Eye (tissue), 1 donor: ENCODE data around the gene ZNF618.

Source experiments
- DNase-seq: peaks from one replicate; pipeline ENCODE4 v3.0.0-alpha.2; 2015

Gene ZNF618

GRCh38 chr9:113885183-113886025 is 9.3 kb downstream of the ZNF618 start:
- no peak for DNase-seq

GRCh38 chr9:113886026-113886369 is 9.9 kb downstream of the ZNF618 start:
- DNase-seq: no peak

GRCh38 chr9:113886466-113886865 is 10.4 kb downstream of the ZNF618 start:
- no peak for DNase-seq

GRCh38 chr9:113886933-113887332 is 10.8 kb downstream of the ZNF618 start:
- no peak for DNase-seq

GRCh38 chr9:113887436-113887835 is 11.3 kb downstream of the ZNF618 start:
- DNase-seq: no peak

GRCh38 chr9:113888336-113888735 is 12.2 kb downstream of the ZNF618 start:
- no peak for DNase-seq

- DNase-seq: no peak
These were observed 12.9 kb downstream of the ZNF618 start for GRCh38 chr9:113888976-113889375.

- DNase-seq: no peak
These were observed 14.6 kb downstream of the ZNF618 start for GRCh38 chr9:113890704-113891103.

- no peak for DNase-seq
These were observed 16.9 kb downstream of the ZNF618 start for GRCh38 chr9:113892861-113893491.

GRCh38 chr9:113894166-113894565 is 18.1 kb downstream of the ZNF618 start:
- no peak for DNase-seq

GRCh38 chr9:113895526-113895925 is 19.4 kb downstream of the ZNF618 start:
- DNase-seq: no peak

GRCh38 chr9:113896713-113897112 is 20.6 kb downstream of the ZNF618 start:
- DNase-seq: no peak

GRCh38 chr9:113898151-113898550 is 22.0 kb downstream of the ZNF618 start:
- DNase-seq: no peak

- no peak for DNase-seq
These were observed 22.5 kb downstream of the ZNF618 start for GRCh38 chr9:113898596-113898995.

GRCh38 chr9:113899205-113899604 is 23.1 kb downstream of the ZNF618 start:
- no peak for DNase-seq

- DNase-seq: peak; percentile 31
These were observed 25.1 kb downstream of the ZNF618 start for GRCh38 chr9:113901221-113901688.

- DNase-seq: no peak
These were observed 27.5 kb downstream of the ZNF618 start for GRCh38 chr9:113903514-113904077.

- no peak for DNase-seq
These were observed 30.5 kb downstream of the ZNF618 start for GRCh38 chr9:113906411-113907110.

GRCh38 chr9:113907282-113907681 is 31.2 kb downstream of the ZNF618 start:
- no peak for DNase-seq

GRCh38 chr9:113909421-113909820 is 33.3 kb downstream of the ZNF618 start:
- no peak for DNase-seq

- DNase-seq: no peak
These were observed 34.0 kb downstream of the ZNF618 start for GRCh38 chr9:113910036-113910639.

- DNase-seq: no peak
These were observed 35.9 kb downstream of the ZNF618 start for GRCh38 chr9:113911850-113912557.
